CD4-positive, CD25-positive, alpha-beta regulatory T cell (primary cell): ENCODE measurements around the gene KRT1. TPM values are rescaled to one million over a fixed set of nuclear protein-coding genes. Genes with fewer than 3 reads are reported as not detected.
A peak's percentile ranks its signal among the peaks of the same experiment; 100 is the strongest.
"Not testable (repeated sequence)": the region's sequence is repeated elsewhere in the genome, so short reads cannot be mapped to it uniquely, and the experiment has no call there.

Source experiments
- ATAC-seq, 2 donors: fragments of 150-1000 bp; cut with Tn5 transposase; one replicate each; pipeline ENCODE4 v1.10.0; 2021; ENCODE audit warnings: low read depth in 2 of 2, moderate number of reproducible peaks in 2 of 2, moderate library complexity in 1 of 2
- DNase-seq, 3 donors: peaks; one replicate each; pipeline versions ENCODE4 v3.0.0 to v3.0.0-alpha.2; 2012 to 2022; ENCODE audit warnings: mixed read lengths in 1 of 3
- H3K27ac ChIP-seq: one replicate; pipeline ENCODE4 v1.7.0; 2013; ENCODE audit warnings: mild to moderate bottlenecking, low read length; ENCODE audit not compliant: insufficient read depth, poor library complexity, severe bottlenecking
- H3K27me3 ChIP-seq: one replicate; pipeline ENCODE4 v1.7.0; 2013; ENCODE audit warnings: low read length; ENCODE audit not compliant: control insufficient read depth, insufficient read depth
- H3K36me3 ChIP-seq: one replicate; pipeline ENCODE4 v1.7.0; 2013; ENCODE audit warnings: mild to moderate bottlenecking, low read length, moderate library complexity; ENCODE audit not compliant: control insufficient read depth, insufficient read depth
- H3K4me1 ChIP-seq: 2 replicates; pipeline ENCODE4 v1.7.0; 2013; ENCODE audit warnings: mild to moderate bottlenecking, low read length; ENCODE audit not compliant: insufficient read depth, control insufficient read depth, poor library complexity, severe bottlenecking
- H3K4me3 ChIP-seq: one replicate; pipeline ENCODE4 v1.7.0; 2013; ENCODE audit warnings: low read depth, mild to moderate bottlenecking, low read length, moderate library complexity
- H3K9me3 ChIP-seq, 2 experiments: 1 replicate in 1 of 2; 2 replicates in 1 of 2; pipeline ENCODE4 v1.7.0; 2013; ENCODE audit warnings: low read length in 2 of 2, mild to moderate bottlenecking in 1 of 2, moderate library complexity in 1 of 2; ENCODE audit not compliant: control insufficient read depth in 2 of 2
- H3K27ac Mint-ChIP-seq, 3 donors: one replicate each; pipeline ENCODE4 v1.8.0; 2020 to 2022; ENCODE audit warnings: mild to moderate bottlenecking in 3 of 3, mixed read lengths in 3 of 3, moderate library complexity in 2 of 3
- H3K27me3 Mint-ChIP-seq: one replicate; pipeline ENCODE4 v1.8.0; 2022; ENCODE audit warnings: mild to moderate bottlenecking, mixed read lengths
- H3K36me3 Mint-ChIP-seq: one replicate; pipeline ENCODE4 v1.8.0; 2020; ENCODE audit warnings: mixed read lengths
- H3K4me1 Mint-ChIP-seq, 4 donors: one replicate each; pipeline ENCODE4 v1.8.0; 2020 to 2022; ENCODE audit warnings: mixed read lengths in 4 of 4, mild to moderate bottlenecking in 1 of 4
- H3K4me3 Mint-ChIP-seq, 4 donors: one replicate each; pipeline ENCODE4 v1.8.0; 2020 to 2022; ENCODE audit warnings: mild to moderate bottlenecking in 4 of 4, mixed read lengths in 4 of 4, moderate library complexity in 3 of 4
- H3K9me3 Mint-ChIP-seq, 7 donors: one replicate each; pipeline ENCODE4 v1.8.0; 2020 to 2022; ENCODE audit warnings: mixed read lengths in 7 of 7, mild to moderate bottlenecking in 3 of 7, moderate library complexity in 2 of 7
- polyA plus RNA-seq, 4 donors: library from polyadenylated mRNA; unstranded; fragments of 300-500 nt; fragmentation: Illumina TruSeq; gene quantifications; one replicate each; pipeline ENCODE4 v1.2.3, GENCODE V29; 2021
- total RNA-seq: library from RNA; stranded (reverse); gene quantifications from one replicate; pipeline ENCODE4 v1.2.3, GENCODE V29; 2022

The KRT1 gene
- total and polyA plus RNA-seq, 5 donors from 2014 or later = 3.3 to 9.9 (median 5.8) TPM; not detected in 1

GRCh38 chr12:52720365-52720886 is 40.2 kb upstream of the KRT1 start:
- Mint-ChIP-seq H3K36me3 (no peaks in the 10 kb centered on the region), H3K9me3 (no peaks in the 10 kb centered on the region), H3K27ac (no peak overlapping the region), H3K27me3 (peaks cover 41% of the 10 kb centered on the region), H3K4me1 (no peaks in the 10 kb centered on the region), H3K4me3 (no peak overlapping the region)
- H3K27ac ChIP-seq = no peak overlapping the region
- DNase-seq (no peak), ATAC-seq (no peak)
- no peak overlapping the region for H3K4me3 ChIP-seq
- H3K27me3 ChIP-seq = peaks cover 3% of the 10 kb centered on the region
- no peaks in the 10 kb centered on the region for H3K9me3 ChIP-seq
- no peaks in the 10 kb centered on the region for H3K36me3 ChIP-seq
- no peaks in the 10 kb centered on the region for H3K4me1 ChIP-seq

GRCh38 chr12:52716061-52716460 is 35.9 kb upstream of the KRT1 start:
- Mint-ChIP-seq H3K4me1 (peaks cover 0 to 7% (median 1%) of the 10 kb centered on the region in 4 donors), H3K27me3 (peaks cover 50% of the 10 kb centered on the region), H3K9me3 (peaks cover 0 to 3% (median 0%) of the 10 kb centered on the region in 7 donors), H3K4me3 (no peak overlapping the region), H3K27ac (no peak overlapping the region), H3K36me3 (no peaks in the 10 kb centered on the region)
- DNase-seq (no peak), ATAC-seq (no peak)
- Histone ChIP-seq H3K4me1 (no peaks in the 10 kb centered on the region), H3K27ac (no peak overlapping the region), H3K27me3 (peaks cover 14% of the 10 kb centered on the region), H3K36me3 (no peaks in the 10 kb centered on the region), H3K9me3 (no peaks in the 10 kb centered on the region), H3K4me3 (no peak overlapping the region)

GRCh38 chr12:52715416-52715815 is 35.2 kb upstream of the KRT1 start:
- Mint-ChIP-seq H3K27ac (no peak overlapping the region), H3K4me1 (peaks cover 0 to 7% (median 1%) of the 10 kb centered on the region in 4 donors), H3K9me3 (peaks cover 0 to 3% (median 0%) of the 10 kb centered on the region in 7 donors), H3K36me3 (no peaks in the 10 kb centered on the region), H3K27me3 (peaks cover 55% of the 10 kb centered on the region), H3K4me3 (no peak overlapping the region)
- ATAC-seq (no peak), DNase-seq (no peak)
- Histone ChIP-seq H3K27me3 (peaks cover 14% of the 10 kb centered on the region), H3K9me3 (no peaks in the 10 kb centered on the region), H3K4me1 (no peaks in the 10 kb centered on the region), H3K36me3 (no peaks in the 10 kb centered on the region), H3K27ac (no peak overlapping the region), H3K4me3 (no peak overlapping the region)

GRCh38 chr12:52714887-52715281 is 34.7 kb upstream of the KRT1 start:
- Histone ChIP-seq H3K4me1 (no peaks in the 10 kb centered on the region), H3K36me3 (no peaks in the 10 kb centered on the region), H3K27me3 (peaks cover 14% of the 10 kb centered on the region), H3K4me3 (no peak overlapping the region), H3K9me3 (no peaks in the 10 kb centered on the region), H3K27ac (no peak overlapping the region)
- ATAC-seq (no peak), DNase-seq (no peak)
- Mint-ChIP-seq H3K27ac (no peak overlapping the region), H3K4me1 (peaks cover 0 to 7% (median 1%) of the 10 kb centered on the region in 4 donors), H3K4me3 (peak overlapping the region in 1 of 4 donors; percentile 39), H3K36me3 (no peaks in the 10 kb centered on the region), H3K9me3 (peaks cover 0 to 3% (median 0%) of the 10 kb centered on the region in 7 donors), H3K27me3 (peaks cover 52% of the 10 kb centered on the region)

GRCh38 chr12:52713960-52714886 is 34.0 kb upstream of the KRT1 start:
- no peak overlapping the region for H3K4me3 ChIP-seq
- H3K9me3 ChIP-seq = no peaks in the 10 kb centered on the region
- no peak overlapping the region for H3K27ac ChIP-seq
- peaks cover 50% of the 10 kb centered on the region for H3K27me3 Mint-ChIP-seq
- peaks cover 0 to 7% (median 1%) of the 10 kb centered on the region in 4 donors for H3K4me1 Mint-ChIP-seq
- H3K27me3 ChIP-seq = peaks cover 14% of the 10 kb centered on the region
- H3K4me3 Mint-ChIP-seq = peak overlapping the region in 2 of 4 donors; percentile 35 to 68
- ATAC-seq (no peak), DNase-seq (no peak)
- H3K36me3 Mint-ChIP-seq = no peaks in the 10 kb centered on the region
- H3K9me3 Mint-ChIP-seq = peaks cover 0 to 3% (median 0%) of the 10 kb centered on the region in 7 donors
- no peaks in the 10 kb centered on the region for H3K4me1 ChIP-seq
- H3K27ac Mint-ChIP-seq = no peak overlapping the region
- no peaks in the 10 kb centered on the region for H3K36me3 ChIP-seq

- H3K27ac ChIP-seq, ATAC-seq, H3K9me3 ChIP-seq, H3K36me3 Mint-ChIP-seq, H3K27ac Mint-ChIP-seq, H3K4me1 ChIP-seq, H3K4me3 Mint-ChIP-seq, H3K36me3 ChIP-seq, H3K4me3 ChIP-seq, H3K9me3 Mint-ChIP-seq, DNase-seq: not testable (repeated sequence)
- Mint-ChIP-seq H3K27me3 (peaks cover 38% of the 10 kb centered on the region), H3K4me1 (peaks cover 0 to 21% (median 1%) of the 10 kb centered on the region in 4 donors)
- peaks cover 14% of the 10 kb centered on the region for H3K27me3 ChIP-seq
Measured at GRCh38 chr12:52712122-52712521, 31.9 kb upstream of the KRT1 start.

- peaks cover 0 to 21% (median 1%) of the 10 kb centered on the region in 4 donors for H3K4me1 Mint-ChIP-seq
- H3K9me3 Mint-ChIP-seq = peaks cover 0 to 3% (median 0%) of the 10 kb centered on the region in 7 donors
- DNase-seq = no peak
- no peaks in the 10 kb centered on the region for H3K36me3 ChIP-seq
- H3K27ac ChIP-seq = no peak overlapping the region
- no peak for ATAC-seq
- no peak overlapping the region for H3K4me3 Mint-ChIP-seq
- no peaks in the 10 kb centered on the region for H3K9me3 ChIP-seq
- no peak overlapping the region for H3K27ac Mint-ChIP-seq
- H3K27me3 Mint-ChIP-seq = peaks cover 24% of the 10 kb centered on the region
- no peaks in the 10 kb centered on the region for H3K4me1 ChIP-seq
- H3K36me3 Mint-ChIP-seq = no peaks in the 10 kb centered on the region
- no peak overlapping the region for H3K4me3 ChIP-seq
- peaks cover 13% of the 10 kb centered on the region for H3K27me3 ChIP-seq
Measured at GRCh38 chr12:52710730-52711129, 30.5 kb upstream of the KRT1 start.
